Measurements from ENCODE around the gene HK3.

Gene HK3

DNA sequence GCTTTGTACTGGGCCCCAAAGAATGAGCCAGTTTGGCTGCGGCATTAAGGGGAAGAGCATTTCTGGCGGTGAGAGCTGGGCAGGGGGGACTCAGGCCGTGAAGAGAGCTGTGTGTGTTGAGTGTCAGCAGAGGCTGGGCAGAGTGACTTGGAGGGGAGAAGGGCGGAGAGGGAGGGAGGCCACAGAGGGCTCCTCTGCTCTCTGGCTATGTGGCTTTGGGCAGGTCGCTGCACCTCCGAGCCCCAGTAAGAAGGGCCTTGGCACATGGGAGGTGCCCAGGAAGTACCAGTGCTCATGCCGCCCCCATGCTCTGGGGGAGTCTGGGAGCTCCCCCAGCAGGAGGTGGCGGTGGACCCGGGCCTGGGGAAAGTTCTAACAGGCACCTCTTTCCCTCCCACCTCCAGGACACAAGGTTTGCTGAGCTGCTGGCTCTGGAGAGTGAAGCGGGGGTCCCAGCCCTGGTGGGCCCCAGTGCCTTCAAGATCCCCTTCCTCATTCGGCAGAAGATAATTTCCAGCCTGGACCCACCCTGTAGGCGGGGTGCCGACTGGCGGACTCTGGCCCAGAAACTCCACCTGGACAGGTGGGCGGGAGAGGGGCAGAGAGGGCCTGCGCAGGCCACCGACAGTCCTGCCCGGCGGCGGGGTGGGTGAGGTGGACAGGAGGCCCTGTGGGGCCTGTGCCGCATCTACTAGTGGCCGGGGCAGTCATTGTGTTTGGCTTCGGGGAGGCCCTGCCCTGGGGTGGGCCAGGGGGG lies 20.1 kb downstream of the HK3 start:
- TF ChIP-seq, protein P1, sequence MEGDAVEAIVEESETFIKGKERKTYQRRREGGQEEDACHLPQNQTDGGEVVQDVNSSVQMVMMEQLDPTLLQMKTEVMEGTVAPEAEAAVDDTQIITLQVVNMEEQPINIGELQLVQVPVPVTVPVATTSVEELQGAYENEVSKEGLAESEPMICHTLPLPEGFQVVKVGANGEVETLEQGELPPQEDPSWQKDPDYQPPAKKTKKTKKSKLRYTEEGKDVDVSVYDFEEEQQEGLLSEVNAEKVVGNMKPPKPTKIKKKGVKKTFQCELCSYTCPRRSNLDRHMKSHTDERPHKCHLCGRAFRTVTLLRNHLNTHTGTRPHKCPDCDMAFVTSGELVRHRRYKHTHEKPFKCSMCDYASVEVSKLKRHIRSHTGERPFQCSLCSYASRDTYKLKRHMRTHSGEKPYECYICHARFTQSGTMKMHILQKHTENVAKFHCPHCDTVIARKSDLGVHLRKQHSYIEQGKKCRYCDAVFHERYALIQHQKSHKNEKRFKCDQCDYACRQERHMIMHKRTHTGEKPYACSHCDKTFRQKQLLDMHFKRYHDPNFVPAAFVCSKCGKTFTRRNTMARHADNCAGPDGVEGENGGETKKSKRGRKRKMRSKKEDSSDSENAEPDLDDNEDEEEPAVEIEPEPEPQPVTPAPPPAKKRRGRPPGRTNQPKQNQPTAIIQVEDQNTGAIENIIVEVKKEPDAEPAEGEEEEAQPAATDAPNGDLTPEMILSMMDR (IDR thresholded peaks at IDR 0.05; ENCODE audit: insufficient read depth, low read depth, low read length, missing control alignments): no peak

DNA sequence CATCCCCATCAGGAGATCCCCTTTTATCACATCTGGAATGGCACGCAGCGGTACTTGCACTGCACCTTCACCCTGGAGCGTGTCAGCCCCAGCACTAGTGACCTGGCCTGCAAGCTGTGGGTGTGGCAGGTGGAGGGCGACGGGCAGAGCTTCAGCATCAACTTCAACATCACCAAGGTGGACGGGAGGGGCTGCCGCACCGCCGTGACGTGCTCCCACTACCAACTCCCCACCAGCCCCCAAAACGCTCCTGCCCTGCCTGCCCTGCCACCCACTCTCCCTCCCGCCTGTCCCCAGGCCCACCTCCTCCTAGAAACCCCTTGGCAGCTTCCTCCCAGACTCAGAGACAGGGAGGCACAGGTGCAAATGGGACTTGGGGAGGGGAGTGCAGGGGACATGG lies 20.7 kb downstream of the HK3 start:
- DNase-seq (ENCODE audit: low read depth): no peak
- no peak overlapping the region for H3K4me3 ChIP-seq (ENCODE audit: low read length)
- TF ChIP-seq, protein P1 (IDR thresholded peaks at IDR 0.05; ENCODE audit: insufficient read depth, low read depth, low read length, missing control alignments): no peak

More for the DNA sequence above, 20.1 kb downstream of the HK3 start:
- H3K4me3 ChIP-seq (ENCODE audit: low read length): no peak overlapping the region
- no peak for DNase-seq (ENCODE audit: low read depth)

DNA sequence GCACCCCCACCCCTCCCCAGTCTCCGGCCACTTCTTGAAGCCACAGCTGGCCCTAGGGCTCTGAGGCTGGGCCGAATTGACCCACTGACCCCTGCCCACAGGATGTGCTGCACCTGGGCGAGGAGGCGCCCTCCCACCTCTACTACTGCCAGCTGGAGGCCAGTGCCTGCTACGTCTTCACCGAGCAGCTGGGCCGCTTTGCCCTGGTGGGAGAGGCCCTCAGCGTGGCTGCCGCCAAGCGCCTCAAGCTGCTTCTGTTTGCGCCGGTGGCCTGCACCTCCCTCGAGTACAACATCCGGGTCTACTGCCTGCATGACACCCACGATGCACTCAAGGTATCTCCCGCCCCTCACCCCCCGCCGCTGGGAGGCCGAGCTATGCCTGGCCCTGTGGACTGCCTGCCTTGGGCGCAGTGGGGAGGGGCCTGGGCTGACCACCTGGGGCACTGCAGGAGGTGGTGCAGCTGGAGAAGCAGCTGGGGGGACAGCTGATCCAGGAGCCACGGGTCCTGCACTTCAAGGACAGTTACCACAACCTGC lies 21.3 kb downstream of the HK3 start:
- TF ChIP-seq, protein P1 (IDR thresholded peaks at IDR 0.05; ENCODE audit: insufficient read depth, low read depth, low read length, missing control alignments): no peak
- no peak overlapping the region for H3K4me3 ChIP-seq (ENCODE audit: low read length)
- DNase-seq (ENCODE audit: low read depth): no peak

DNA sequence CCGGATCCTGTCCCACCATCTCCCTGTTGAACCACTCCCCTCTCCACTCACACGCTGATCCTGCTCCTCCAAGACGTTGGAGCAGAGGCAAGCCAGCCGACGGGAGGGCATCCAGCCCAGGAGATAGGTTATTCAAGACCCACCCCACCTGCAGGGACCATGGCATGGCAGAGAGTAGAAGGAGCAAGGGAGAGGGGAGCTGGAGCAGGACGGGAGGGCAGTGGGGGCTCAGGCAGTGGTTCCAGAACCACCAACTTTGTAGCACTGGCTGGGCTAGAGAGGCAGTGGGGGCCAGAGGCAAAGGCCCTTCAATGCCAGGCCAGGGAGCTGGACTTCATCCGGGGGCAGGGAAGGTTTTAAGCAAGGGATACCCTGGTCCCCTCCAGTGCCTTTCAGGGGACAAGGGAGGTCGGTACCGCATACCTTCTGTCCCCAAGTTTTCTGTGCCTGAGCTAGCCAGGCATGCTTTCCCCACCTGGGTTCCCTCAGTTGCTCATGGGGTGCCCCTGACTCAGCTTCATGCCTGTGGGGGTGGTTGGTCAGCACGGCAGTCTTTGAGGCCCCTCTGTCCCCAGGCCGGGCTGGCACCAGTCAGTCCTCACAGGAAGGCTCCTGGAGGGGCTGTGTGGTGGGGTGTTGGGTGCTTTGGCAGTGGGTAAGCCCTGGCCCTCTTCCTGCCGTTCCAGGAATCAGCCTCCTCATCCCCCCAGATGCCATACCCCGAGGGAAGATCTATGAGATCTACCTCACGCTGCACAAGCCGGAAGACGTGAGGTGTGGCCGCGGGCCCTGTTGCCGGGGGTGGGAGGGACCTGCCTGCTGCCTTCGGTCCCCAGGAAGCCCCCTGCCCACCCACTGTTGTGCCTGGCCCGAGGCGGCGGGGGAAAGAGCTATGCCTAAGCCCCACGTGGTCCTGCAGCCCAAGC lies 22.4 kb downstream of the HK3 start:
- TF ChIP-seq, protein P1 (IDR thresholded peaks at IDR 0.05; ENCODE audit: insufficient read depth, low read depth, low read length, missing control alignments): no peak
- H3K4me3 ChIP-seq (ENCODE audit: low read length): no peak overlapping the region
- no peak for DNase-seq (ENCODE audit: low read depth)

DNA sequence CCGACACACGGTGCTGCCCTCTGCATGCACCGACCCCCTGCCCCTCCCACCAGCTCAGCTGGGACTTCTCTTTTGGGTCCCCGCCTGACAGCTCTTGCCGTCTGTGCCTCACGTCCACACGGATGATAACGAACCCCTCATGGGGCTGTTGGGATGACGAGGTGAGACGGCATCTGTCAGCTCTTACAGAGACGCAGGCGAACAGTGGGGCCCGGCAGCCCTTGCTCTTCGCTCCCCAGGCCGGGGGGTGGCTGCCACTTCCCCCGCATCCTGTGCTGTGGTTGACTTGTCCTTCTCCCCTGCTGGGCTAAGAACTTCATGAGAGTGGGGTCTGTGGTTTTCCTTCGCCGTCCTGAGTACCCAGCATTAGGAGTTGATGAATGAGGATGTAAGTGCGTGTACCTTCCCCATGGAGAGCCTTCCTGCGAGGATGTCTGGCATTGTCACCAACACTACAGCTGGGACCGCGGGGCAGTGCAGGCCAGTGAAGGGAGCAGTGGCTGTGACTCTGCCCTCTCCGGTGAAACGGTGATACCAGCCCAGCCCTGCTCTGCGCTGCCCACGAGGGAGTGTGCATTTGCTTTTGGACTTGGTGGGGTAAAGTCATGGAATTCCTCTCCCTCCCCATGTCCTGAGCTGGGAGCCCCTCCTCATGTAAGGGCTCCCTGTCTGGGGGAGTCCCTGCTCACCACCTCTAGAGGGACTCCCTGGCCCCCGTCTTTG lies 23.2 kb downstream of the HK3 start:
- H3K4me3 ChIP-seq (ENCODE audit: low read length): no peak overlapping the region
- TF ChIP-seq, protein P1 (IDR thresholded peaks at IDR 0.05; ENCODE audit: insufficient read depth, low read depth, low read length, missing control alignments): no peak
- DNase-seq (ENCODE audit: low read depth): no peak

DNA sequence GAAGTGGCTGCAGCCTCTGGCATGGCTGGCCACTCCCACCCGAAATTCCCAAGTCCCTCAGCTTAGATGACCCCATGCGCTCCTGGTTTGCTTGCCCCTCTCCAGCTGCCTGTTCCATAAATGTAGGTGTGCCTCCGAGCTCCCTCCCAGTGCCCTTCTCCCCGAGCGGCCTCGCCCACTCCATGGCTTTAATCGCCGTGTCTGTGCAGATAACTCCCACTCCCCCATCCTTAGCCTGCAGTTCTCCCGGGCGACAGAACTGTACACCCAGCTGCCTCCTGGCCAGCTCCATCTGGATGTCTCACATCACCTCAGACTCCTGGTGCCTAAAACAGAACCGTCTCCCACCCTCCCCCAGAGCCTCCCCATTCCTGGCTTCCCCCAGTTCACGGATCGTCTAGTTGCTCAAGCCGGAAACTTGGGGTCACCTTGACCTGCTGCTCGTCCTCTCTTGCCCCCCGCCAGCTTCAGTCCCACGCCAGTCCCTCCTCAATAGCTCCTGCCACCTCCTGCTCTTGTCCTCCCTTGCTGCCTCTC lies 24.1 kb downstream of the HK3 start:
- TF ChIP-seq, protein P1 (IDR thresholded peaks at IDR 0.05; ENCODE audit: insufficient read depth, low read depth, low read length, missing control alignments): no peak
- H3K4me3 ChIP-seq (ENCODE audit: low read length): no peak overlapping the region
- no peak for DNase-seq (ENCODE audit: low read depth)
